IMR-90 (cell line): ENCODE measurements around the gene CEACAM3. TPM values are rescaled to one million over a fixed set of nuclear protein-coding genes. Genes with fewer than 3 reads are reported as not detected.

Experiments
- ATAC-seq: fragments of 200-7000 bp; cut with Tn5 transposase; 2 replicates; pipeline ENCODE4 v1.9.1; 2020; ENCODE audit warnings: low read depth, mild to moderate bottlenecking, moderate library complexity
- Bru-seq: library from RNA; stranded (reverse); fragments of 400-500 nt; gene quantifications from one replicate; lab custom pipeline; 2021; lab: Mats Ljungman, UMichigan
- BruChase-seq, 2 experiments: library from RNA; stranded (reverse); fragments of 400-500 nt; gene quantifications; one replicate each; lab custom pipeline; 2021; lab: Mats Ljungman, UMichigan
- BruUV-seq: library from RNA; stranded (reverse); fragments of 400-500 nt; replicated peaks from 2 replicates; lab custom pipeline; 2021; lab: Mats Ljungman, UMichigan
- CTCF ChIA-PET: fragments of 300-600 bp; formaldehyde crosslinking; extraction: SDS; loops from one replicate; lab custom pipeline; 2021; ENCODE audit warnings: antibody characterized with exemption; lab: Yijun Ruan, JAX
- POLR2A ChIA-PET: fragments of 300-600 bp; sonication (Branson Sonifier 250); formaldehyde crosslinking; loops from one replicate; lab custom pipeline; 2022; ENCODE audit warnings: antibody characterized with exemption; ENCODE audit not compliant: unreplicated experiment; lab: Charles Lee
- DNase-seq: peaks from one replicate; pipeline ENCODE4 v3.0.0; 2013
- H2AFZ ChIP-seq: replicated peaks from 2 replicates; pipeline ENCODE3; 2013; ENCODE audit warnings: low read length, mild to moderate bottlenecking; ENCODE audit not compliant: poor library complexity
- H2AK5ac ChIP-seq: 2 replicates; pipeline ENCODE4 v1.6.1; 2013; ENCODE audit warnings: low read depth, low read length, inconsistent platforms
- H2AK9ac ChIP-seq: replicated peaks from 2 replicates; pipeline ENCODE3; 2013; ENCODE audit warnings: mild to moderate bottlenecking, low read depth, low read length, moderate library complexity; ENCODE audit not compliant: poor library complexity
- H2BK120ac ChIP-seq: 2 replicates; pipeline ENCODE4 v1.6.1; 2013; ENCODE audit warnings: low read depth, low read length, inconsistent platforms
- H2BK15ac ChIP-seq: 3 replicates; pipeline ENCODE4 v1.6.1; 2013; ENCODE audit warnings: low read depth, low read length, inconsistent platforms
- H2BK20ac ChIP-seq: 2 replicates; pipeline ENCODE4 v1.6.1; 2013; ENCODE audit warnings: low read depth, mild to moderate bottlenecking, inconsistent platforms, low read length, moderate library complexity
- H2BK5ac ChIP-seq: 2 replicates; pipeline ENCODE4 v1.6.1; 2013; ENCODE audit warnings: mild to moderate bottlenecking, low read depth, low read length, inconsistent platforms; ENCODE audit not compliant: poor library complexity, severe bottlenecking
- H3K14ac ChIP-seq: replicated peaks from 2 replicates; pipeline ENCODE4 v1.6.1; 2013; ENCODE audit warnings: low read depth, low read length, inconsistent platforms
- H3K18ac ChIP-seq: 2 replicates; pipeline ENCODE4 v1.6.1; 2013; ENCODE audit warnings: low read depth, low read length, control low read depth
- H3K23ac ChIP-seq: 2 replicates; pipeline ENCODE4 v1.6.1; 2013; ENCODE audit warnings: low read depth, low read length, inconsistent platforms
- H3K27ac ChIP-seq: 2 replicates; pipeline ENCODE4 v1.5.1; 2013; ENCODE audit warnings: mild to moderate bottlenecking, control low read depth, low read length; ENCODE audit not compliant: insufficient read depth
- H3K27me3 ChIP-seq: 2 replicates; pipeline ENCODE4 v1.6.1; 2013; ENCODE audit warnings: low read length; ENCODE audit not compliant: control insufficient read depth, insufficient read depth
- H3K36me3 ChIP-seq: 2 replicates; pipeline ENCODE4 v1.6.1; 2013; ENCODE audit warnings: low read length, mixed read lengths; ENCODE audit not compliant: control insufficient read depth, insufficient read depth
- H3K4ac ChIP-seq: 2 replicates; pipeline ENCODE4 v1.6.1; 2013; ENCODE audit warnings: low read depth, low read length, inconsistent platforms
- H3K4me1 ChIP-seq: 2 replicates; pipeline ENCODE4 v1.6.1; 2013; ENCODE audit warnings: low read length, mixed read lengths; ENCODE audit not compliant: control insufficient read depth, insufficient read depth
- H3K4me2 ChIP-seq: 2 replicates; pipeline ENCODE4 v1.6.1; 2013; ENCODE audit warnings: low read depth, mild to moderate bottlenecking, control low read depth, low read length, moderate library complexity
- H3K4me3 ChIP-seq: 2 replicates; pipeline ENCODE4 v1.5.1; 2013; ENCODE audit warnings: low read depth, mild to moderate bottlenecking, control low read depth, low read length, moderate library complexity; ENCODE audit not compliant: insufficient read depth
- H3K56ac ChIP-seq: 2 replicates; pipeline ENCODE4 v1.6.1; 2013; ENCODE audit warnings: low read length, inconsistent platforms; ENCODE audit not compliant: insufficient read depth; ENCODE audit errors: extremely low read depth
- H3K79me1 ChIP-seq, 2 experiments: 2 replicates each; pipeline ENCODE4 v1.6.1; 2013; ENCODE audit warnings: low read length in 2 of 2, inconsistent platforms in 1 of 2, low read depth in 1 of 2
- H3K9ac ChIP-seq: 2 replicates; pipeline ENCODE4 v1.6.1; 2013; ENCODE audit warnings: low read depth, low read length, control low read depth
- H3K9me1 ChIP-seq: 2 replicates; pipeline ENCODE4 v1.6.1; 2013; ENCODE audit warnings: low read length, inconsistent platforms; ENCODE audit not compliant: insufficient read depth
- H3K9me3 ChIP-seq: 2 replicates; pipeline ENCODE4 v1.6.1; 2013; ENCODE audit warnings: low read length; ENCODE audit not compliant: control insufficient read depth, insufficient read depth
- H4K20me1 ChIP-seq: 2 replicates; pipeline ENCODE4 v1.6.1; 2013; ENCODE audit warnings: low read length, inconsistent platforms; ENCODE audit not compliant: insufficient read depth
- H4K5ac ChIP-seq: 2 replicates; pipeline ENCODE4 v1.6.1; 2013; ENCODE audit warnings: mild to moderate bottlenecking, low read depth, low read length, control low read depth
- H4K8ac ChIP-seq, 2 experiments: 2 replicates each; pipeline ENCODE4 v1.6.1; 2013; ENCODE audit warnings: low read depth in 2 of 2, low read length in 2 of 2, control low read depth in 1 of 2, inconsistent platforms in 1 of 2
- H4K91ac ChIP-seq: 2 replicates; pipeline ENCODE4 v1.6.1; 2013; ENCODE audit warnings: low read depth, low read length, inconsistent platforms; ENCODE audit not compliant: insufficient read depth
- POLR2A ChIP-seq: IDR thresholded peaks from 2 replicates; pipeline ENCODE4 v1.6.1; 2012; ENCODE audit warnings: mild to moderate bottlenecking, low read depth, low read length
- dilution Hi-C: fragments of 300-500 bp; cut with HindIII; formaldehyde crosslinking; loops from one replicate; pipeline ENCODE4 v1.14.3; 2018; ENCODE audit warnings: low sequenced_read_pairs; ENCODE audit not compliant: unreplicated experiment
- in situ Hi-C: fragments of 300-500 bp; cut with MboI; formaldehyde crosslinking; loops from 3 replicates; pipeline ENCODE4 v1.14.3; 2019; ENCODE audit warnings: low sequenced_read_pairs, inconsistent platforms, mixed read lengths
- intact Hi-C: fragments of 100-400 bp; cut with micrococcal nuclease; formaldehyde crosslinking; loops from 2 replicates; pipeline ENCODE4 v1.10.0; 2022
- long read RNA-seq: library from polyadenylated mRNA; unstranded; transcript quantifications from one replicate; pipeline ENCODE4 v2.0.0, GENCODE V29; 2021; ENCODE audit not compliant: unreplicated experiment
- polyA plus RNA-seq, 3 experiments: library from polyadenylated mRNA; depleted of rRNA; stranded (reverse); fragments of >200 nt; gene quantifications; 2 replicates each; pipeline ENCODE4 v1.2.3, GENCODE V29; 2012; ENCODE audit warnings: low replicate concordance in 1 of 3
- total RNA-seq: library from RNA; depleted of rRNA; stranded (reverse); fragments of >200 nt; gene quantifications from 2 replicates; pipeline ENCODE4 v1.2.3, GENCODE V29; 2012; rRNA removed

The CEACAM3 gene
- not detected in 2 replicates for total RNA-seq
- not detected in 2 replicates for polyA plus RNA-seq (2012; rRNA removed)
- not detected in 2 replicates for polyA plus RNA-seq (2012; cell fraction: cytosol; rRNA removed)
- not detected in 2 replicates for polyA plus RNA-seq (2012; cell fraction: nucleus; rRNA removed; ENCODE audit: low replicate concordance)
- Bru-seq, nascent RNA: not detected
- not detected for BruChase-seq, experiment 1, labeled RNA remaining after a 6-hour chase
- BruChase-seq, experiment 2, labeled RNA remaining after a 2-hour chase: not detected
- long read RNA-seq: 0 reads

DNA sequence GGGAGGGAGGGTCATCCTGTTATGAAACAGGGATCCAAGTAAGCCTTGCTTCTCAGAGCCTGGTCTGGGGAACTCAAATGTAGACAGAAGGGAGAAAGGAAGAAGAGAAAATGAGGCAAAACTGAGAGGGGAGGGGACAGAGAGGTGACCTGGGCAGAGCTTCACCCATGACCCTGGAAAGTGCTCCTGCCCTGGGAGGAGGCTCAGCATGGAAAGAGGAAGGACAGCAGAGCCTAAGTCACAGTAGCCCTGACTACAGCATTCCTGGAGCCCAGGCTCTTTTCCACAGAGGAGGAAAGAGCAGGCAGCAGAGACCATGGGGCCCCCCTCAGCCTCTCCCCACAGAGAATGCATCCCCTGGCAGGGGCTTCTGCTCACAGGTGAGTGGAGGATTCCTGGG lies at the start of gene CEACAM3:
Gene CEACAM3, plus strand, starts transcription at position 226 of the 400 bp plus-strand sequence. Its CDS starts 91 bp downstream, at position 317.
- no peak within 1 kb of the TSS for H3K14ac ChIP-seq
- no peaks in the 10 kb centered on the region for H4K20me1 ChIP-seq
- no peak within 1 kb of the TSS for H2AK5ac ChIP-seq
- no peak within 1 kb of the TSS for H4K8ac ChIP-seq
- no peak within 1 kb of the TSS for H2BK5ac ChIP-seq
- dilution Hi-C loops: no loop called here
- H3K9me1 ChIP-seq: no peaks in the 10 kb centered on the region
- ChIA-PET CTCF (interaction anchor here (2.2 kb wide), 1 partner anchor 11 kb away, joined by 11 read pairs; no protein-coding TSS in a partner anchor), POLR2A (no interaction called here)
- H4K91ac ChIP-seq: no peak within 1 kb of the TSS
- no peak within 1 kb of the TSS for H3K18ac ChIP-seq
- H2BK20ac ChIP-seq: no peak within 1 kb of the TSS
- no peak within 1 kb of the TSS for H3K4me3 ChIP-seq
- intact Hi-C loops: loop anchor here (10.0 kb wide), 1 partner anchor 158 kb away; the partner anchor contains the start of gene RABAC1
- in situ Hi-C loops: no loop called here
- ATAC-seq (no peak), DNase-seq (no peak)
- H3K79me1 ChIP-seq: no peaks in the 10 kb centered on the region
- BruUV-seq: no TSS peak
- H3K9me3 ChIP-seq: no peaks in the 10 kb centered on the region
- H3K9ac ChIP-seq: no peak within 1 kb of the TSS
- H3K56ac ChIP-seq: no peak within 1 kb of the TSS
- no peak for TF ChIP-seq POLR2A
- H2BK120ac ChIP-seq: no peak within 1 kb of the TSS
- no peak within 1 kb of the TSS for H3K23ac ChIP-seq
- H3K4me1 ChIP-seq: no peaks in the 10 kb centered on the region
- no peak within 1 kb of the TSS for H3K27ac ChIP-seq
- H3K27me3 ChIP-seq: peaks cover 1% of the 10 kb centered on the region; the same call in 1 of the 2 replicates
- H2AK9ac ChIP-seq: no peak within 1 kb of the TSS
- no peak within 1 kb of the TSS for H2BK15ac ChIP-seq
- no peak within 1 kb of the TSS for H4K5ac ChIP-seq
- no peak within 1 kb of the TSS for H3K4me2 ChIP-seq
- H3K4ac ChIP-seq: no peak within 1 kb of the TSS
- no peak within 1 kb of the TSS for H2AFZ ChIP-seq
- H3K36me3 ChIP-seq: no peaks in the 10 kb centered on the region
